ENCODE results near the gene SECTM1.

GRCh38 chr17:82318772-82319606 lies 14.6 kb downstream of the SECTM1 start:
- TF ChIP-seq, protein P1, sequence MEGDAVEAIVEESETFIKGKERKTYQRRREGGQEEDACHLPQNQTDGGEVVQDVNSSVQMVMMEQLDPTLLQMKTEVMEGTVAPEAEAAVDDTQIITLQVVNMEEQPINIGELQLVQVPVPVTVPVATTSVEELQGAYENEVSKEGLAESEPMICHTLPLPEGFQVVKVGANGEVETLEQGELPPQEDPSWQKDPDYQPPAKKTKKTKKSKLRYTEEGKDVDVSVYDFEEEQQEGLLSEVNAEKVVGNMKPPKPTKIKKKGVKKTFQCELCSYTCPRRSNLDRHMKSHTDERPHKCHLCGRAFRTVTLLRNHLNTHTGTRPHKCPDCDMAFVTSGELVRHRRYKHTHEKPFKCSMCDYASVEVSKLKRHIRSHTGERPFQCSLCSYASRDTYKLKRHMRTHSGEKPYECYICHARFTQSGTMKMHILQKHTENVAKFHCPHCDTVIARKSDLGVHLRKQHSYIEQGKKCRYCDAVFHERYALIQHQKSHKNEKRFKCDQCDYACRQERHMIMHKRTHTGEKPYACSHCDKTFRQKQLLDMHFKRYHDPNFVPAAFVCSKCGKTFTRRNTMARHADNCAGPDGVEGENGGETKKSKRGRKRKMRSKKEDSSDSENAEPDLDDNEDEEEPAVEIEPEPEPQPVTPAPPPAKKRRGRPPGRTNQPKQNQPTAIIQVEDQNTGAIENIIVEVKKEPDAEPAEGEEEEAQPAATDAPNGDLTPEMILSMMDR (IDR thresholded peaks at IDR 0.05 in 2 of 3, conservative IDR thresholded peaks at IDR 0.05 in 1 of 3; ENCODE audit: insufficient read depth in 2 of 3, low read depth in 1 of 3, low read length in 3 of 3): no peak
- TF ChIP-seq NR2C2 (CRISPR knock-in tag; IDR thresholded peaks at IDR 0.05): no peak
- TF ChIP-seq NR2C2 (tag; IDR thresholded peaks at IDR 0.05): no peak
- TF ChIP-seq CBX1 (IDR thresholded peaks at IDR 0.05; ENCODE audit: low read depth): no peak
